Measurements from ENCODE around the gene ABCG8. TPM values are rescaled to one million over a fixed set of nuclear protein-coding genes. Genes with fewer than 3 reads are reported as not detected.

ABCG8 gene
- total RNA-seq, 1 experiment from 2014 or later, result not detected

GRCh38 chr2:43927442-43927841, 88.7 kb downstream of the ABCG8 start:
- no peak overlapping the region for H3K4me2 ChIP-seq (ENCODE audit: low read depth, low read length, poor library complexity, severe bottlenecking)
- H4K20me1 ChIP-seq (ENCODE audit: insufficient read depth, low read depth, low read length), result no peaks in the 10 kb centered on the region
- H3K4me3 ChIP-seq (ENCODE audit: low read length), result no peak overlapping the region
- peaks cover 59% of the 10 kb centered on the region for H3K36me3 ChIP-seq (ENCODE audit: insufficient read depth, low read length)
- H3K79me2 ChIP-seq (ENCODE audit: low read length), result peaks cover 30% of the 10 kb centered on the region
- no peak overlapping the region for H2AFZ ChIP-seq (ENCODE audit: low read length)
- no peak overlapping the region for H3K9ac ChIP-seq (ENCODE audit: low read length)
- no peaks in the 10 kb centered on the region for H3K9me3 ChIP-seq (ENCODE audit: low read length)
- no peak for DNase-seq
- no peaks in the 10 kb centered on the region for H3K27me3 ChIP-seq (ENCODE audit: low read length)
- no peaks in the 10 kb centered on the region for H3K4me1 ChIP-seq (ENCODE audit: low read length)
- no peaks in the 10 kb centered on the region for H3K9me2 ChIP-seq (replicated peaks; ENCODE audit: insufficient read depth, low read length)
- H3K27ac ChIP-seq (ENCODE audit: low read length), result no peak overlapping the region

GRCh38 chr2:43931293-43931692, 92.5 kb downstream of the ABCG8 start:
- H3K4me3 ChIP-seq (ENCODE audit: low read length), result no peak overlapping the region
- no peak for DNase-seq

More at GRCh38 chr2:43931293-43931692, 92.5 kb downstream of the ABCG8 start:
- H4K20me1 ChIP-seq (ENCODE audit: insufficient read depth, low read depth, low read length), result no peaks in the 10 kb centered on the region
- H3K4me1 ChIP-seq (ENCODE audit: low read length), result no peaks in the 10 kb centered on the region
- H3K27ac ChIP-seq (ENCODE audit: low read length), result no peak overlapping the region
- H3K9ac ChIP-seq (ENCODE audit: low read length), result no peak overlapping the region
- no peak overlapping the region for H2AFZ ChIP-seq (ENCODE audit: low read length)
- no peak overlapping the region for H3K4me2 ChIP-seq (ENCODE audit: low read depth, low read length, poor library complexity, severe bottlenecking)
- H3K36me3 ChIP-seq (ENCODE audit: insufficient read depth, low read length), result peaks cover 56% of the 10 kb centered on the region
- H3K9me2 ChIP-seq (replicated peaks; ENCODE audit: insufficient read depth, low read length), result no peaks in the 10 kb centered on the region
- H3K79me2 ChIP-seq (ENCODE audit: low read length), result peaks cover 35% of the 10 kb centered on the region
- no peaks in the 10 kb centered on the region for H3K27me3 ChIP-seq (ENCODE audit: low read length)
- H3K9me3 ChIP-seq (ENCODE audit: low read length), result no peaks in the 10 kb centered on the region

Small RNA genes within 50 kb of the gene (small RNA-seq; reads per million reads assigned to genes)
- gene RN7SL455P, result not detected
- gene RNU6-1048P, result not detected

Other genes with a start within 250 kb of the ABCG8 start
- gene THADA, start 242.9 kb upstream of the ABCG8 start, total RNA-seq (2014; rRNA removed; shearing (Covaris generic); ENCODE audit: low replicate concordance), result 29.4 and 35.6 TPM in 2 replicates
- gene PLEKHH2, start 201.7 kb upstream of the ABCG8 start, total RNA-seq (2014; rRNA removed; shearing (Covaris generic); ENCODE audit: low replicate concordance), result not detected in 2 replicates
- not detected in 2 replicates for gene C1GALT1C1L, start 162.5 kb upstream of the ABCG8 start, total RNA-seq (2014; rRNA removed; shearing (Covaris generic); ENCODE audit: low replicate concordance)
- 28.1 and 36.9 TPM in 2 replicates for gene DYNC2LI1, start 64.9 kb upstream of the ABCG8 start, total RNA-seq (2014; rRNA removed; shearing (Covaris generic); ENCODE audit: low replicate concordance)
- not detected in 2 replicates for gene ABCG5, start 132 bp upstream of the ABCG8 start, total RNA-seq (2014; rRNA removed; shearing (Covaris generic); ENCODE audit: low replicate concordance)
- gene LRPPRC, start 157.0 kb downstream of the ABCG8 start, total RNA-seq (2014; rRNA removed; shearing (Covaris generic); ENCODE audit: low replicate concordance), result 62.9 and 82.7 TPM in 2 replicates

All from Karpas-422 (cell line).